Measurements from ENCODE around the gene QKI.

The QKI gene

GRCh38 chr6:163483107-163483506 lies 68.6 kb downstream of the QKI start:
- DNase-seq (ENCODE audit: low read depth): no peak
- H3K4me3 ChIP-seq (ENCODE audit: low read length): no peak overlapping the region
- TF ChIP-seq CTCF (conservative IDR thresholded peaks at IDR 0.05; ENCODE audit: low read length): no peak

DNA sequence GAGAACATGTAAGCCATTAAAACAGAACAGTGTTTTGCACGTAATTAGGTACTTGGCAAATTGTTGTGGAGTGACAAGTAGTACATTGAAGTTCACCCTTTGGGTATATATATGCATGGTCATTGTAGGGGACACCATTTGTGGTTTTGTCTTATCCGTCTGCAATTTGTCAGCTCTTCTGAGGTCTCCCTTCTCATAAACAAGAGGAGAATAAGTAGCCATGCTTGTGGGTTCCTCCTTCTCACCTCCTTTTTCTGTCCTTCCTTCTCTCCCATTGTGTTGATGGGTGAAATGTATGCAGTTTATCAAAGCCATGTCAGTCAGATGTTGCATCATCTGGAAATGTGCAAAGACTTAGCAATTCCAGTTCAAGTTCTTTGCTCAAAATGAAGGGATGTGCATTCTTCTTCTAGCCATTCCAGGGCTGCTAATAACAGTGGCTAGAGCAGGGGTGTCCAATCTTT lies 70.9 kb downstream of the QKI start:
- no peak overlapping the region for H3K4me3 ChIP-seq (ENCODE audit: low read length)
- peak; percentile 23 for DNase-seq (ENCODE audit: low read depth)
- TF ChIP-seq CTCF (conservative IDR thresholded peaks at IDR 0.05; ENCODE audit: low read length): no peak

- no peak for TF ChIP-seq CTCF (conservative IDR thresholded peaks at IDR 0.05; ENCODE audit: low read length)
- no peak for DNase-seq (ENCODE audit: low read depth)
- no peak overlapping the region for H3K4me3 ChIP-seq (ENCODE audit: low read length)
These were observed 72.3 kb downstream of the QKI start for GRCh38 chr6:163486821-163487220.

GRCh38 chr6:163487606-163488005 lies 73.1 kb downstream of the QKI start:
- no peak for TF ChIP-seq CTCF (conservative IDR thresholded peaks at IDR 0.05; ENCODE audit: low read length)
- no peak overlapping the region for H3K4me3 ChIP-seq (ENCODE audit: low read length)
- DNase-seq (ENCODE audit: low read depth): no peak

DNA sequence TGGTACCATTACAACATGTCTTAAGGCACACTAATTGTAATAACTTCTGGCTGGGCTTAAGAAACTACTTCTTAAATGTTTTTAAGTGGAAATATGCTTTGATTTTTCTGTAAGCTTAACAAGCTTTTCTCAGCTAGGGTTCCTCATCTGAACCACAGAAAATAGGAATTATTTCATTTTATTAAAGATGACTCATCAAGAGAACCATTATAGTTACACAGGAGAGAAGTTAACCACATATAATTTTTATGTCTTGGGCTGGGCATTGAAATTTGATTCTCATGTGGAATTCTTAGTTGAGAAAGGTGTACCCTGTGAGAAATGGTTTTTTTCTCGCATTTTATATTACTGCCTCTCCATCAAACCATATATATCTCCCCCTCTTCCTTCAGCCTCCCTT lies 75.1 kb downstream of the QKI start:
- TF ChIP-seq CTCF (conservative IDR thresholded peaks at IDR 0.05; ENCODE audit: low read length): no peak
- H3K4me3 ChIP-seq (ENCODE audit: low read length): no peak overlapping the region
- peak; percentile 15 for DNase-seq (ENCODE audit: low read depth)

GRCh38 chr6:163490826-163491577 lies 76.5 kb downstream of the QKI start:
- DNase-seq (ENCODE audit: low read depth): peak; percentile 50
- no peak for TF ChIP-seq CTCF (conservative IDR thresholded peaks at IDR 0.05; ENCODE audit: low read length)
- H3K4me3 ChIP-seq (ENCODE audit: low read length): no peak overlapping the region

DNA sequence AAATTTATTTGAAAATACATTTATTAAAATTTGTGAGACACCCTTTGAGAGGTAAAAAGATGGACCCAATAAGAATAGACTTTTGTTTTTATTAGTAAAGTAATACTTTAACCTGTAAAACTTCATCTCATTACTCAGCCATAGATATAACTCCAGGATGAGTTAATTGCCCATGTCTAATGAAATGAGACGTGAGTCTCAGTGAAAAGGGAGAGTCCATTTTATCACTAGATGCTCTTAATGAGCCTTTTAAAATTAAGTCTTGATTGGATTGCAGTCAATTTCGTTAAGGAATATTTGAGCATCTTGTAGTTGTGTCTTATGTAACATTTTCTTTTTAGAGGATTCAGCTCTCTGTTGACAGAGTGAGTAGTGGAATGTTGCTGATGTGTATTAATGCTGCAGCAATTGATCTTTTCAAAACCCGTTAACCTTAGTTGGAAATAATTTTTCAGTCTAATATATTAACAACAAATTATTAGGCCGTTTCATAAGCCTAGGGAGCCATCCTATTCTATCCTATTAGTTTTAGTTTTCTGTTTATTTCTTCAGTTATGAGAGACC lies 77.3 kb downstream of the QKI start:
- TF ChIP-seq CTCF (conservative IDR thresholded peaks at IDR 0.05; ENCODE audit: low read length): no peak
- no peak overlapping the region for H3K4me3 ChIP-seq (ENCODE audit: low read length)

More for the DNA sequence above, 77.3 kb downstream of the QKI start:
- DNase-seq (ENCODE audit: low read depth): no peak
